HepG2 (cell line): ENCODE results near the gene UGT1A4. TPM values are rescaled to one million over a fixed set of nuclear protein-coding genes. Genes with fewer than 3 reads are reported as not detected.
A peak's percentile ranks its signal among the peaks of the same experiment; 100 is the strongest.

Source experiments
- ATAC-seq: fragments of 200-7000 bp; cut with Tn5 transposase; 3 replicates; pipeline ENCODE4 v1.9.1; 2020; ENCODE audit warnings: mild to moderate bottlenecking, moderate library complexity
- BruUV-seq: library from RNA; stranded (reverse); fragments of 400-500 nt; replicated peaks from 2 replicates; lab custom pipeline; 2021; lab: Mats Ljungman, UMichigan
- CTCF ChIA-PET: fragments of 300-600 bp; formaldehyde crosslinking; extraction: SDS; loops from one replicate; lab custom pipeline; 2021; ENCODE audit warnings: low total read pairs, inconsistent platforms, low intra/inter-chr PET ratio; lab: Yijun Ruan, JAX
- POLR2A ChIA-PET: fragments of 350-600 bp; sonication (Branson Sonifier 250); formaldehyde crosslinking; loops from one replicate; lab custom pipeline; 2020; ENCODE audit warnings: antibody characterized with exemption, inconsistent platforms; lab: Yijun Ruan, JAX
- DNase-seq: peaks from one replicate; pipeline ENCODE4 v3.0.0-alpha.2; 2015; ENCODE audit warnings: low spot score
- FAIRE-seq: peaks from 3 replicates; lab custom pipeline; 2011; peaks lifted over from hg19 to GRCh38; lab: Jason Lieb, UNC
- H2AFZ ChIP-seq: one replicate; pipeline ENCODE4 v1.6.1; 2011; ENCODE audit warnings: low read length, inconsistent platforms
- H3K27ac ChIP-seq: fragments of 300-600 bp; 3 replicates; pipeline ENCODE4 v1.8.0; 2011; ENCODE audit warnings: mixed run types, mild to moderate bottlenecking, mixed read lengths, low read length, inconsistent platforms; ENCODE audit not compliant: insufficient read depth; ENCODE audit errors: extremely low read length
- H3K27me3 ChIP-seq, 2 experiments: fragments of 200-600 bp in 1 of 2; 2 replicates in 1 of 2; 3 replicates in 1 of 2; pipeline versions ENCODE4 v1.6.0 to v1.8.0; 2011; ENCODE audit warnings: low read length in 2 of 2, mild to moderate bottlenecking in 2 of 2, moderate library complexity in 2 of 2, inconsistent platforms in 1 of 2; ENCODE audit not compliant: insufficient read depth in 2 of 2, control insufficient read depth in 1 of 2
- H3K36me3 ChIP-seq, 2 experiments: fragments of 200-600 bp in 1 of 2; replicated peaks in 1 of 2; 2 replicates in 1 of 2; 3 replicates in 1 of 2; pipeline versions ENCODE4 v1.5.1 to v1.8.0; 2011; ENCODE audit warnings: low read length in 2 of 2, inconsistent platforms in 1 of 2; ENCODE audit not compliant: insufficient read depth in 2 of 2, control insufficient read depth in 1 of 2
- H3K4me1 ChIP-seq: 2 replicates; pipeline ENCODE4 v1.5.1; 2012; ENCODE audit warnings: low read length, inconsistent platforms; ENCODE audit not compliant: insufficient read depth
- H3K4me2 ChIP-seq: 2 replicates; pipeline ENCODE4 v1.6.0; 2011; ENCODE audit warnings: low read depth, low read length, inconsistent platforms
- H3K4me3 ChIP-seq, 3 experiments: fragments of 200-600 bp in 1 of 3; sonication (generic), shearing (Covaris generic) in 1 of 3; replicated peaks in 1 of 3; 2 replicates each; pipeline ENCODE4 v1.5.1; 2011 to 2016; ENCODE audit warnings: low read length in 3 of 3, inconsistent platforms in 2 of 3, low read depth in 2 of 3, mild to moderate bottlenecking in 2 of 3, control low read depth in 1 of 3, mixed read lengths in 1 of 3; ENCODE audit not compliant: insufficient read depth in 1 of 3
- H3K79me2 ChIP-seq: one replicate; pipeline ENCODE4 v1.6.1; 2011; ENCODE audit warnings: low read length, inconsistent platforms; ENCODE audit not compliant: insufficient read depth
- H3K9ac ChIP-seq: 2 replicates; pipeline ENCODE4 v1.6.0; 2011; ENCODE audit warnings: mild to moderate bottlenecking, low read depth, low read length, inconsistent platforms; ENCODE audit not compliant: insufficient read depth
- H3K9me3 ChIP-seq: 2 replicates; pipeline ENCODE4 v1.5.1; 2012; ENCODE audit warnings: mild to moderate bottlenecking, low read length
- H4K20me1 ChIP-seq: 2 replicates; pipeline ENCODE4 v1.6.0; 2011; ENCODE audit warnings: inconsistent platforms, mild to moderate bottlenecking, low read length, moderate library complexity; ENCODE audit not compliant: insufficient read depth
- BCLAF1 ChIP-seq: fragments of 450-650 bp; IDR thresholded peaks from 2 replicates; pipeline ENCODE4 v1.6.1; 2017; ENCODE audit warnings: mild to moderate bottlenecking
- CREB1 ChIP-seq, 2 experiments: fragments of 450-650 bp in 1 of 2; IDR thresholded peaks; 2 replicates each; pipeline ENCODE4 v1.6.1; 2016 to 2017; ENCODE audit warnings: control low read depth in 1 of 2, mild to moderate bottlenecking in 1 of 2, missing compliant biosample characterization in 1 of 2, missing genetic modification characterization in 1 of 2
- ZNF34 ChIP-seq: sonication (generic); formaldehyde crosslinking; IDR thresholded peaks from 2 replicates; pipeline ENCODE4 v1.4.0; 2020; ENCODE audit warnings: mild to moderate bottlenecking, missing genetic modification reagents, borderline replicate concordance
- WGBS: methylation state at CpG from one replicate; pipeline ENCODE4 v1.1.6; 2017; ENCODE audit warnings: low lambda C conversion rate; 5-methylcytosine and 5-hydroxymethylcytosine counted together
- in situ Hi-C: cut with HindIII; loops from 2 replicates; pipeline ENCODE4 v1.10.0; 2017; ENCODE audit warnings: low pct_unique_long_range_greater_than_20kb; ENCODE audit not compliant: extremely low pct_ligation_motif_present
- intact Hi-C: fragments of 100-400 bp; cut with micrococcal nuclease; formaldehyde crosslinking; loops from one replicate; pipeline ENCODE4 v1.10.0; 2022; ENCODE audit not compliant: unreplicated experiment
- polyA plus RNA-seq, 8 experiments: library from polyadenylated mRNA; depleted of rRNA in 3 of 8; stranded (reverse) in 7 of 8; unstranded in 1 of 8; fragments of >200 nt; fragmentation: Illumina TruSeq in 4 of 8; extraction: Trizol in 4 of 8; gene quantifications; 2 replicates each; pipeline versions ENCODE4 v1.2.1 to v1.2.3, GENCODE V29; 2011 to 2016; ENCODE audit warnings: low read depth in 4 of 8, missing spikeins in 1 of 8, mixed read lengths in 1 of 8; ENCODE audit not compliant: insufficient read depth in 1 of 8
- total RNA-seq, 5 experiments: library from RNA; depleted of rRNA; stranded (reverse); fragments of >200 nt; fragmentation: Illumina TruSeq; extraction: Trizol; gene quantifications; 2 replicates each; pipeline ENCODE4 v1.2.3, GENCODE V29; 2016; ENCODE audit warnings: low read depth in 1 of 5
- TF ChIP-seq, protein P1 (sequence below): sonication (generic); formaldehyde crosslinking; IDR thresholded peaks from 2 replicates; pipeline ENCODE4; 2020; ENCODE audit warnings: missing genetic modification reagents, mild to moderate bottlenecking, borderline replicate concordance

UGT1A4 gene
- total and polyA plus RNA-seq, 2 of the 13 experiments (the other 11 are each of a cell fraction or from before 2014, with no cell fraction given): not detected

GRCh38 chr2:233815861-233816260 lies 97.3 kb downstream of the UGT1A4 start:
- FAIRE-seq (peak; percentile 47), DNase-seq (no peak), ATAC-seq (no peak)
- H3K27ac ChIP-seq: no peak overlapping the region
- H3K4me1 ChIP-seq: peaks cover 23% of the 10 kb centered on the region
- H3K9ac ChIP-seq: no peak overlapping the region
- no peak overlapping the region for H3K4me3 ChIP-seq
- intact Hi-C loops (no loop called here), in situ Hi-C loops (no loop called here)
- no peaks in the 10 kb centered on the region for H3K79me2 ChIP-seq
- POLR2A ChIA-PET: no interaction called here
- peaks cover 3 to 33% of the 10 kb centered on the region in 2 experiments; a peak in 4 of 5 replicates for H3K27me3 ChIP-seq
- H4K20me1 ChIP-seq: no peaks in the 10 kb centered on the region
- TF ChIP-seq CREB1 (IDR thresholded peaks at IDR 0.05) (no peak), CREB1 (CRISPR knock-in tag; IDR thresholded peaks at IDR 0.05) (no peak), ZNF34 (CRISPR knock-in tag) (no peak), BCLAF1 (no peak)
- TF ChIP-seq, protein P1, sequence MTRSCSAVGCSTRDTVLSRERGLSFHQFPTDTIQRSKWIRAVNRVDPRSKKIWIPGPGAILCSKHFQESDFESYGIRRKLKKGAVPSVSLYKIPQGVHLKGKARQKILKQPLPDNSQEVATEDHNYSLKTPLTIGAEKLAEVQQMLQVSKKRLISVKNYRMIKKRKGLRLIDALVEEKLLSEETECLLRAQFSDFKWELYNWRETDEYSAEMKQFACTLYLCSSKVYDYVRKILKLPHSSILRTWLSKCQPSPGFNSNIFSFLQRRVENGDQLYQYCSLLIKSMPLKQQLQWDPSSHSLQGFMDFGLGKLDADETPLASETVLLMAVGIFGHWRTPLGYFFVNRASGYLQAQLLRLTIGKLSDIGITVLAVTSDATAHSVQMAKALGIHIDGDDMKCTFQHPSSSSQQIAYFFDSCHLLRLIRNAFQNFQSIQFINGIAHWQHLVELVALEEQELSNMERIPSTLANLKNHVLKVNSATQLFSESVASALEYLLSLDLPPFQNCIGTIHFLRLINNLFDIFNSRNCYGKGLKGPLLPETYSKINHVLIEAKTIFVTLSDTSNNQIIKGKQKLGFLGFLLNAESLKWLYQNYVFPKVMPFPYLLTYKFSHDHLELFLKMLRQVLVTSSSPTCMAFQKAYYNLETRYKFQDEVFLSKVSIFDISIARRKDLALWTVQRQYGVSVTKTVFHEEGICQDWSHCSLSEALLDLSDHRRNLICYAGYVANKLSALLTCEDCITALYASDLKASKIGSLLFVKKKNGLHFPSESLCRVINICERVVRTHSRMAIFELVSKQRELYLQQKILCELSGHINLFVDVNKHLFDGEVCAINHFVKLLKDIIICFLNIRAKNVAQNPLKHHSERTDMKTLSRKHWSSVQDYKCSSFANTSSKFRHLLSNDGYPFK (CRISPR knock-in tag): no peak
- no peak overlapping the region for H2AFZ ChIP-seq
- no peaks in the 10 kb centered on the region for H3K36me3 ChIP-seq
- CTCF ChIA-PET: no interaction called here
- no TSS peak for BruUV-seq
- no peak overlapping the region for H3K4me2 ChIP-seq
- 83% methylated on average over 6 of the region's 6 CpGs for WGBS
- no peaks in the 10 kb centered on the region for H3K9me3 ChIP-seq
